HG02571 (cell line): ENCODE results near the gene GPR78.

ENCODE experiments used
- ATAC-seq: cut with Tn5 transposase; IDR thresholded peaks from one replicate; pipeline ENCODE4 v1.9.1; 2021; ENCODE audit warnings: mild to moderate bottlenecking, moderate library complexity; ENCODE audit not compliant: unreplicated experiment

The GPR78 gene

GRCh38 chr4:8546766-8547107, 33.5 kb upstream of the GPR78 start:
- ATAC-seq: no peak

- no peak for ATAC-seq
These were observed 32.9 kb upstream of the GPR78 start for GRCh38 chr4:8547108-8547911.

GRCh38 chr4:8547912-8548730, 32.1 kb upstream of the GPR78 start:
- no peak for ATAC-seq

- ATAC-seq: no peak
These were observed 31.4 kb upstream of the GPR78 start for GRCh38 chr4:8548731-8549351.

GRCh38 chr4:8549352-8549931, 30.8 kb upstream of the GPR78 start:
- no peak for ATAC-seq

- no peak for ATAC-seq
These were observed 29.5 kb upstream of the GPR78 start for GRCh38 chr4:8550691-8551090.

GRCh38 chr4:8552024-8552423, 28.2 kb upstream of the GPR78 start:
- ATAC-seq: no peak

- no peak for ATAC-seq
These were observed 27.5 kb upstream of the GPR78 start for GRCh38 chr4:8552581-8553205.

- ATAC-seq: no peak
These were observed 27.0 kb upstream of the GPR78 start for GRCh38 chr4:8553216-8553615.

GRCh38 chr4:8553991-8554405, 26.2 kb upstream of the GPR78 start:
- no peak for ATAC-seq

- ATAC-seq: no peak
These were observed 25.6 kb upstream of the GPR78 start for GRCh38 chr4:8554555-8555100.

GRCh38 chr4:8555716-8556115, 24.5 kb upstream of the GPR78 start:
- no peak for ATAC-seq

GRCh38 chr4:8556341-8557150, 23.6 kb upstream of the GPR78 start:
- no peak for ATAC-seq

- ATAC-seq: no peak
These were observed 22.8 kb upstream of the GPR78 start for GRCh38 chr4:8557151-8558076.

- ATAC-seq: no peak
These were observed 21.9 kb upstream of the GPR78 start for GRCh38 chr4:8558080-8558960.

- ATAC-seq: no peak
These were observed 21.2 kb upstream of the GPR78 start for GRCh38 chr4:8559011-8559410.

- ATAC-seq: no peak
These were observed 20.5 kb upstream of the GPR78 start for GRCh38 chr4:8559524-8560264.
